ENCODE measurements around the gene DNAJC18.
"Not testable (repeated sequence)": the region's sequence is repeated elsewhere in the genome, so short reads cannot be mapped to it uniquely, and the experiment has no call there.

DNA sequence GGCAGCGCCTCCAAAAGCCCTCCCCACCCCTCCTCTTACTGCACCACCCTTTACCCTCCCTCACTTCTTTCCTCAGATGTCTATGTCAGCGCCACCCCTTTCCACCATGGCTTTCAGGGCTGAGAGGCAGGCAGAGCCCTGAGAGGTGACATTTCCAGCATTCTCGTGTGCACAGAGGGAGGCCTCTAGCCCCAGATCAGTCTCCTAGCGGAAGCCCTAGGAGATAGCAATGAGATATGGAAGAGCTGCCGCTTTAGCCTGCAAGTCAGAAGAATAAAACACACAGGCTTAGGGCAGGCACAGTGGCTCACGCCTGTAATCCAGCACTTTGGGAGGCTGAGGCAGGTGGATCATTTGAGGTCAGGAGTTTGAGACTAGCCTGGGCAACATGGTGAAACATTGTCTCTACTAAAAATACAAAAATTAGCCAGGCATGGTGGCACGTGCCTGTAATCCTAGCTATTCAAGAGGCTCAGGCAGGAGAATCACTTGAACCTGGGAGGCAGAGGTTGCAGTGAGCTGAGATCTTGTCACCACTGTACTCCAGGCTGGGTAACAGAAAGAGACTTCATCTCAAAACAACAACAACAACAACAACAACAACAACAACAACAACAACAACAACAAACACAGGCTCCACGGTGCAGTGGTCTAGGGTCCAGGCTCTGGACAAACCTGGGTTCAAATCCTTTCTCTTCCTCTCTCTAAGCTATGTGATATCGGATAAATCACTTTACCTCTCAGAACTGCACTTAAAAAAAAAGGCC is 39.5 kb upstream of the DNAJC18 start:
- not testable (repeated sequence) for TF ChIP-seq EZH2 (IDR thresholded peaks at IDR 0.05; ENCODE audit: insufficient read depth, poor library complexity, severe bottlenecking); EZH2phosphoT487 (IDR thresholded peaks at IDR 0.05; ENCODE audit: insufficient read depth, low read depth)

All from GM23248 (cell line).